SKM-1 (cell line): ENCODE results near the gene BLID.

Experiments used
- DNase-seq: peaks from one replicate; lab custom pipeline; 2025; ENCODE audit not compliant: unreplicated experiment; lab: John Stamatoyannopoulos, UW

BLID gene

DNA sequence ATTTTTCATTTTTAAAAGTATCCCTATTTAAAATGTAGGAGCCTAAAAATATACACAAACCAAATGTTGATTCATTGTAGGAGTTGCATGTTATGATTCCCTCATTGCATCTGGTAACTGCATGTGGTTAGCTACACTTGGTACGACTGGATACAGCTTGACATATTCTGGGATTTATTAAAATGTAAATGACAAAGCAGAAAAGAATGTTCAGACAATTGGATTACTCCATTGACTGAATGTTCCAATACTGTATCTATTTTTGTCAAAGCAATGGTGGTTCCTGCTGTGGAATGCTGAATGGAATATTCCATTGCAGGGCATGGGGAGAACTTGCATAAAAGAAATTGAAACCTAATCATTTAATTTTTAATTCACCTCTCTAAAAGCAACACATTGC lies 30.8 kb downstream of the BLID start:
- no peak for DNase-seq

GRCh38 chr11:122082205-122082604 lies 33.8 kb downstream of the BLID start:
- DNase-seq: no peak

DNA sequence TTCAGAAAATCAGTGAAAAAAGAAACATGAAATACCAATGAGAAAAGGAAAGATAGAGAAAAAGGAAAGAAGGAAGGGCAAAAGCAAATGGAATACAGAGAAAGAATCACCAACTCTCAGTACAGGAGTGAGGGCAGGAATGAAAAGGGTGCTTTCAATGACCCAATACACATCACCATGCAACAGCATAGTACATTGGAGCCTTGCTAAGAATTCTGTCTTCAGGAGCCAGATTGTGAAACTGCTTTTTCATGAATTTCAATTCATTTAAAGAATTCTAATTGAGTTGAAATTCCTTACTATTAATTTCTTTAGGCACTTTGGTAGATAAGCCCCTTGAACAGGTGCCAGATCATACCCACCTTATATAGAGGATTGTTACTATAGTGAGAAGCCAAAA lies 34.9 kb downstream of the BLID start:
- DNase-seq: no peak

DNA sequence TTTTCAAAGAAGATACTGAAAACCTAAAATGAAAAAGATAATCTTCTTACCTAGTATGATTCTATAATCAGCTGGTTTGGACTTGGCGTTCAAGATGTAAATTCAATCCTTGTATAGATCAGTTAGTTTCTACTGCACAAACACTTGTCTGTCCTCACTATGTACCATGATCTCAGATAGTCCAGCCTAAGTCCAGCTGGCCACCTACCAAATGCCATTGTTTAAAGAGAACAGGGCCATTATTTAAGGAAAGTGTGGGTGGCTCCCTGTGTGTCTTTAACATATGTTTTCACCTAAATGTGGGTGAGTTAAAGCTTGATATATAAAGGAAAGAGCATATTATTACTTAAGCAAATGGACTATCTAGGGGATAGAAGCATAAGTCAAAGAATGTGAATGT lies 38.6 kb downstream of the BLID start:
- no peak for DNase-seq

DNA sequence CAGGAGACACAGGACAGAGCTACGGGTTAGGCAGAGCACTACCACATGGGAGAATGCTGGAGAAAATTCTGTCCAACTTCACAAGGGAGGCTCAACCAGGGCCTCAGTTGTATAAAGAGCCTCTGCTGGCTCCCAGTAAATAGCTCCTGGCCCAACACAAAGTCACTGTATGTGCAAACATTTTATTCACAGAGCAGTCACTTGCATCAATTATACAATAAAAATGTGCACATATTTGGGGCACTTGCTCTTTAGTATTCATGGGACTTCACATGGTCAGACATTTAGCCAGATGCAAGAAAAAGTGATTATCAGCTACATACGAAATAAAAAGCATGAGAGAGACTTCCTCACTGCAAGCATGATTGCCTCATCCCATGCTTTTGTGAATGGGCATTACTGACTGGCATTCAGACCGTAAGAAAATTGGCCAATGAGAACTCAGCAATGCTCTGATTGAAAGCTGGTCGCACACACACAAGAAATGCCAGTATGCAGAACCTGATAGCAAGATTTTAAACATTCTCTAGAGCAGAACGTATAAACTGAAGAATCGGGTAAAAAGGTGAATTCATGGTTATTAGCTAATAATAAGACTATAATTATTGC lies 39.4 kb downstream of the BLID start:
- no peak for DNase-seq

DNA sequence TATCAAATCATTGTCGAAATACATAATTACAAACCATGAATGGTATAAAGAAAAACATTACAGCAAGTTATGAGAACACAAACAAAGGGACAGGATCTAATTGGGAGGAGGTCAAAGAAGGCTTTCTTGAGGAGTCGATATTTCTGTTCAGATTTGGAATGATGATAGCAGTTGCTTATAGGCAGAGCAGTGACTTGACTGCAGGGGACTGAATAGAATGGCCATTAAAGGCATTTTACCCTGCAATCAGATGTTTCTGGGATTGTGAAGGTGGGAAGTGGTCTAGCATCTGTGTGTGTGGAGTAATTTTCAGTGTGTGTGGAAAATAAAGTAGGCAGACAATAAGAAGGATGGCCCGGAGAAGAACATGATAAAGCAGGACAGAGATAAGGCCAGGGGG lies 41.0 kb downstream of the BLID start:
- DNase-seq: no peak

DNA sequence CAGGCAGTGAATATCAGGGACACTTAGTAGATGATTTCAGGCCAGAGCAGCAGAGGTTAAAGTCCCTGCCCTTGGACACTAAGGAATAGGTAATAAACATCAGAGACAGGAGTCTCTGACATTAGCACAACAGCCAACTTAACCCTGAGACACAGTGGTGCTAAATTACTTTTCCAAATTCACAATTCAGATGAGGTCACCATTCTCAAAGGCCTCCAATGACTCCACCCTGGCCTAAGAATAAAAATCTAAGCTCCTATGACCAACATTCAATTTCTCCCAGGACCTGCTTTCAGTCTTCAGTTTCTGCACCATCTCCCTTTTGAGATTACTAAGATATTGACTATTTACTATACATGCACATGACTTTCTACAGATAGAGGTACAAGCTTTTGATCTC lies 42.0 kb downstream of the BLID start:
- DNase-seq: no peak

DNA sequence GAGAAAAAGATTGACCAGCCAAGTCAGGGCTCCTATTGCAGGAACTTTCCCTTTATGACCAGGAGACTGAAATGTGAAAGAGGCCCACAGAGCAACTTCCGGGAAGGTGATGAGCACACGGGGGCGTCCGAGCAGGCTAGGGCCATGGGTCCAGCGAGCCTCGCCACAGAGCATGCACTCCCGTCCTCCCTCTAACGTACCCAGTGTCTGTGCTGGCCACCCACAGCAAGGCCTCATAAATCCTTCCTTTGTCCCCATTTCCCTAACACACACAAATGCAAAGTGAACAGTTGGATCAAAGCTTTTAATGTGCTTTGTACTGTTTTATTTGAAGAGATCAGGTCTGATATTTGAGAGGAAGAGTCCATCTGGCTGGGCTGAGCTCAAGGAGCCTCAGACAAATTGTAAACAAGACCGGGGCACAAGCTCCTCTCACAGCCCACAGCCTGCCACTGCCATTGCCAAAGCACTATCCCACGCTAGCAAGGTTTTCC lies 44.3 kb downstream of the BLID start:
- DNase-seq: no peak

DNA sequence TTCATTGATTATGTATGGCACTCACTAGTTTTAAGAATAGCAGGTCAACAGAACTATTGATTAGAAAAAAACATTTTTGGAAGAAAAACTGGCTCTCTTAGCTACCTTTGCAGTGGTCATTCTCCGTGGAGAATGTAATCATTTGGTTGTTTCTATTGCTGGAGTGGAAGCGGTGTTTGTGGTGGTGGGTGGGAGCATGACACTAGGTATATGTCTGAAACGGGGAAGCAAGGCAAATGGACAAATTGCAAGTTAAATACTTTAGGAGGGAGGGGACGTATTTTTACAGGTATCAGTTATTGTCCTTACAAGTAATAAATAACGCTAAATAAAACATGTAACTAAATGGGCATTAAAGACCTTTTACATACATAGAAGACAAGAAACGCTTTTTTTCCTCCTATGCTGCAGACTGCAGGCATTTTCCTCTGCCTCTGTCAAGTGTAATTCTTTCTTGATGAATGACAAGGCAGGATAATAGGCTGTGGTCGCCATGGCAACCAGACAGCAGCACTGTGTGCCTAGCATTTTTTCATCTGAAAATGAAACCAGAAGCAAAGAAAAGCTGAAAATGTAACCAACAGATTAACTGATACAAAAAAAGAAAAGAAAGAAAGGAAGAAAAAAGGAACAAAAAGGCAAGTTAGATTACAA lies 46.2 kb downstream of the BLID start:
- no peak for DNase-seq

- DNase-seq: no peak
Observed at GRCh38 chr11:122068837-122069236, 47.2 kb downstream of the BLID start.

- no peak for DNase-seq
Observed at GRCh38 chr11:122068141-122068540, 47.9 kb downstream of the BLID start.
